ENCODE results near the gene ZNF236. TPM values are rescaled to one million over a fixed set of nuclear protein-coding genes. Genes with fewer than 3 reads are reported as not detected.
"Not testable (repeated sequence)": the region's sequence is repeated elsewhere in the genome, so short reads cannot be mapped to it uniquely, and the experiment has no call there.

Gene ZNF236
- total RNA-seq (2022) = 19.3 and 22.2 TPM in 2 replicates
- percentile 75 among the genes with signal in this experiment for Bru-seq, nascent RNA
- percentile 75 among the genes with signal in this experiment for BruChase-seq, experiment 1, labeled RNA remaining after a 6-hour chase
- percentile 76 among the genes with signal in this experiment for BruChase-seq, experiment 2, labeled RNA remaining after a 2-hour chase
- long read RNA-seq, full-length matches to known transcripts = 1 of 3 reads
- long read RNA-seq, partial matches to known transcripts = 0 of 3 reads
- long read RNA-seq, other reads (novel, unspliced or antisense) = 2 of 3 reads

GRCh38 chr18:76822506-76823160, at the start of gene ZNF236:
Gene ZNF236 (plus strand): TSS chr18:76822557. CDS start chr18:76822608, 51 bp downstream.
- TF ChIP-seq, protein P1, sequence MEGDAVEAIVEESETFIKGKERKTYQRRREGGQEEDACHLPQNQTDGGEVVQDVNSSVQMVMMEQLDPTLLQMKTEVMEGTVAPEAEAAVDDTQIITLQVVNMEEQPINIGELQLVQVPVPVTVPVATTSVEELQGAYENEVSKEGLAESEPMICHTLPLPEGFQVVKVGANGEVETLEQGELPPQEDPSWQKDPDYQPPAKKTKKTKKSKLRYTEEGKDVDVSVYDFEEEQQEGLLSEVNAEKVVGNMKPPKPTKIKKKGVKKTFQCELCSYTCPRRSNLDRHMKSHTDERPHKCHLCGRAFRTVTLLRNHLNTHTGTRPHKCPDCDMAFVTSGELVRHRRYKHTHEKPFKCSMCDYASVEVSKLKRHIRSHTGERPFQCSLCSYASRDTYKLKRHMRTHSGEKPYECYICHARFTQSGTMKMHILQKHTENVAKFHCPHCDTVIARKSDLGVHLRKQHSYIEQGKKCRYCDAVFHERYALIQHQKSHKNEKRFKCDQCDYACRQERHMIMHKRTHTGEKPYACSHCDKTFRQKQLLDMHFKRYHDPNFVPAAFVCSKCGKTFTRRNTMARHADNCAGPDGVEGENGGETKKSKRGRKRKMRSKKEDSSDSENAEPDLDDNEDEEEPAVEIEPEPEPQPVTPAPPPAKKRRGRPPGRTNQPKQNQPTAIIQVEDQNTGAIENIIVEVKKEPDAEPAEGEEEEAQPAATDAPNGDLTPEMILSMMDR (IDR thresholded peaks at IDR 0.05; ENCODE audit: unreplicated experiment) = no peak
- Mint-ChIP-seq H3K9me3 (ENCODE audit: low read depth, unreplicated experiment) (no peaks in the 10 kb centered on the region), H3K4me3 (ENCODE audit: low read depth, unreplicated experiment) (peak within 1 kb of the TSS; percentile 82), H3K36me3 (ENCODE audit: insufficient read depth, unreplicated experiment) (peaks cover 44% of the 10 kb centered on the region), H3K4me1 (ENCODE audit: low read depth, unreplicated experiment) (peaks cover 31% of the 10 kb centered on the region), H3K27ac (ENCODE audit: unreplicated experiment) (peak within 1 kb of the TSS; percentile 84), H3K27me3 (ENCODE audit: unreplicated experiment) (no peaks in the 10 kb centered on the region)
- intact Hi-C loops (cut with micrococcal nuclease; ENCODE audit: unreplicated experiment) = no loop called here
- BruUV-seq (replicated peaks) = no TSS peak
- peak; percentile 78 for DNase-seq
- CTCF ChIA-PET = no interaction called here

GRCh38 chr18:76772665-76773064, 49.7 kb upstream of the ZNF236 start:
- no peaks in the 10 kb centered on the region for H3K36me3 Mint-ChIP-seq (ENCODE audit: insufficient read depth, unreplicated experiment)
- no TSS peak for BruUV-seq (replicated peaks)
- CTCF ChIA-PET = no interaction called here

GRCh38 chr18:76777036-76777435, 45.3 kb upstream of the ZNF236 start:
- intact Hi-C loops (cut with micrococcal nuclease; ENCODE audit: unreplicated experiment); H3K4me1 Mint-ChIP-seq (ENCODE audit: low read depth, unreplicated experiment); DNase-seq; BruUV-seq (replicated peaks); CTCF ChIA-PET; H3K4me3 Mint-ChIP-seq (ENCODE audit: low read depth, unreplicated experiment); H3K9me3 Mint-ChIP-seq (ENCODE audit: low read depth, unreplicated experiment); H3K36me3 Mint-ChIP-seq (ENCODE audit: insufficient read depth, unreplicated experiment); H3K27ac Mint-ChIP-seq (ENCODE audit: unreplicated experiment): not testable (repeated sequence)
- H3K27me3 Mint-ChIP-seq (ENCODE audit: unreplicated experiment) = peaks cover 28% of the 10 kb centered on the region

More at GRCh38 chr18:76772665-76773064, 49.7 kb upstream of the ZNF236 start:
- TF ChIP-seq, protein P1 (IDR thresholded peaks at IDR 0.05; ENCODE audit: unreplicated experiment) = no peak
- Mint-ChIP-seq H3K27me3 (ENCODE audit: unreplicated experiment) (peaks cover 21% of the 10 kb centered on the region), H3K27ac (ENCODE audit: unreplicated experiment) (no peak overlapping the region), H3K9me3 (ENCODE audit: low read depth, unreplicated experiment) (peaks cover 10% of the 10 kb centered on the region), H3K4me1 (ENCODE audit: low read depth, unreplicated experiment) (no peaks in the 10 kb centered on the region), H3K4me3 (ENCODE audit: low read depth, unreplicated experiment) (no peak overlapping the region)
- intact Hi-C loops (cut with micrococcal nuclease; ENCODE audit: unreplicated experiment) = no loop called here
- no peak for DNase-seq

GRCh38 chr18:76783786-76784484, 38.4 kb upstream of the ZNF236 start:
- TF ChIP-seq, protein P1 (IDR thresholded peaks at IDR 0.05; ENCODE audit: unreplicated experiment) = no peak
- H3K4me3 Mint-ChIP-seq (ENCODE audit: low read depth, unreplicated experiment) = no peak overlapping the region
- DNase-seq = no peak
- H3K4me1 Mint-ChIP-seq (ENCODE audit: low read depth, unreplicated experiment) = no peaks in the 10 kb centered on the region
- peaks cover 44% of the 10 kb centered on the region for H3K27me3 Mint-ChIP-seq (ENCODE audit: unreplicated experiment)
- H3K36me3 Mint-ChIP-seq (ENCODE audit: insufficient read depth, unreplicated experiment) = peaks cover 8% of the 10 kb centered on the region
- H3K27ac Mint-ChIP-seq (ENCODE audit: unreplicated experiment) = no peak overlapping the region
- intact Hi-C loops (cut with micrococcal nuclease; ENCODE audit: unreplicated experiment) = no loop called here
- CTCF ChIA-PET = no interaction called here
- H3K9me3 Mint-ChIP-seq (ENCODE audit: low read depth, unreplicated experiment) = no peaks in the 10 kb centered on the region
- no TSS peak for BruUV-seq (replicated peaks)

Measured in Calu3 (cell line).